ENCODE measurements around the gene TMEM179.

Gene TMEM179

GRCh38 chr14:104573930-104574329, 30.6 kb downstream of the TMEM179 start:
- H3K4me3 ChIP-seq (ENCODE audit: control insufficient read depth, low read depth, low read length): no peak overlapping the region
- no peak for DNase-seq (ENCODE audit: low read depth)
- no peak for TF ChIP-seq CTCF (conservative IDR thresholded peaks at IDR 0.05; ENCODE audit: control insufficient read depth, insufficient read depth, low read depth, low read length)

GRCh38 chr14:104572668-104573067, 31.9 kb downstream of the TMEM179 start:
- TF ChIP-seq CTCF (conservative IDR thresholded peaks at IDR 0.05; ENCODE audit: control insufficient read depth, insufficient read depth, low read depth, low read length): no peak
- no peak for DNase-seq (ENCODE audit: low read depth)
- H3K4me3 ChIP-seq (ENCODE audit: control insufficient read depth, low read depth, low read length): no peak overlapping the region

- no peak for TF ChIP-seq CTCF (conservative IDR thresholded peaks at IDR 0.05; ENCODE audit: control insufficient read depth, insufficient read depth, low read depth, low read length)
- DNase-seq (ENCODE audit: low read depth): no peak
- H3K4me3 ChIP-seq (ENCODE audit: control insufficient read depth, low read depth, low read length): no peak overlapping the region
Measured at GRCh38 chr14:104572024-104572626, 32.4 kb downstream of the TMEM179 start.

GRCh38 chr14:104571246-104571645, 33.3 kb downstream of the TMEM179 start:
- DNase-seq (ENCODE audit: low read depth): no peak
- no peak for TF ChIP-seq CTCF (conservative IDR thresholded peaks at IDR 0.05; ENCODE audit: control insufficient read depth, insufficient read depth, low read depth, low read length)
- no peak overlapping the region for H3K4me3 ChIP-seq (ENCODE audit: control insufficient read depth, low read depth, low read length)

GRCh38 chr14:104569435-104569834, 35.1 kb downstream of the TMEM179 start:
- TF ChIP-seq CTCF (conservative IDR thresholded peaks at IDR 0.05; ENCODE audit: control insufficient read depth, insufficient read depth, low read depth, low read length): no peak
- no peak overlapping the region for H3K4me3 ChIP-seq (ENCODE audit: control insufficient read depth, low read depth, low read length)
- DNase-seq (ENCODE audit: low read depth): no peak

GRCh38 chr14:104568620-104569019, 36.0 kb downstream of the TMEM179 start:
- no peak overlapping the region for H3K4me3 ChIP-seq (ENCODE audit: control insufficient read depth, low read depth, low read length)
- no peak for DNase-seq (ENCODE audit: low read depth)
- no peak for TF ChIP-seq CTCF (conservative IDR thresholded peaks at IDR 0.05; ENCODE audit: control insufficient read depth, insufficient read depth, low read depth, low read length)

- no peak overlapping the region for H3K4me3 ChIP-seq (ENCODE audit: control insufficient read depth, low read depth, low read length)
- no peak for DNase-seq (ENCODE audit: low read depth)
- no peak for TF ChIP-seq CTCF (conservative IDR thresholded peaks at IDR 0.05; ENCODE audit: control insufficient read depth, insufficient read depth, low read depth, low read length)
Measured at GRCh38 chr14:104567957-104568225, 36.7 kb downstream of the TMEM179 start.

Data from fibroblast of mammary gland (primary cell).